Neural cell (in vitro differentiated cells): ENCODE measurements around the gene SHTN1. TPM values are rescaled to one million over a fixed set of nuclear protein-coding genes. Genes with fewer than 3 reads are reported as not detected.

Experiments used
- H2AFZ ChIP-seq: fragments of 200-600, 300-800 bp; sonication (generic), shearing (Covaris generic); 2 replicates; pipeline ENCODE4 v1.6.0; 2014; ENCODE audit warnings: low read depth, mild to moderate bottlenecking, antibody characterized with exemption, low read length, moderate library complexity
- H3F3A ChIP-seq: fragments of 200-600 bp; shearing (Covaris generic); 2 replicates; pipeline ENCODE4 v1.6.1; 2016; ENCODE audit warnings: mild to moderate bottlenecking, moderate library complexity, mixed read lengths, antibody characterized with exemption, low read length; ENCODE audit not compliant: insufficient read depth, poor library complexity, severe bottlenecking
- H3K27ac ChIP-seq: fragments of 200-600, 300-800 bp; sonication (generic), shearing (Covaris generic); 2 replicates; pipeline ENCODE4 v1.5.1; 2014; ENCODE audit warnings: mild to moderate bottlenecking, low read length, moderate library complexity
- H3K27me3 ChIP-seq: fragments of 300-800, 200-600 bp; sonication (generic), shearing (Covaris generic); 2 replicates; pipeline ENCODE4 v1.6.0; 2014; ENCODE audit warnings: mild to moderate bottlenecking, low read depth, low read length, moderate library complexity; ENCODE audit not compliant: insufficient read depth
- H3K36me3 ChIP-seq: fragments of 300-800, 200-600 bp; sonication (generic), shearing (Covaris generic); 2 replicates; pipeline ENCODE4 v1.5.1; 2014; ENCODE audit warnings: mild to moderate bottlenecking, antibody characterized with exemption, low read length, moderate library complexity; ENCODE audit not compliant: insufficient read depth
- H3K4me2 ChIP-seq: fragments of 300-800, 200-600 bp; sonication (generic), shearing (Covaris generic); 2 replicates; pipeline ENCODE4 v1.6.0; 2014; ENCODE audit warnings: mild to moderate bottlenecking, low read length
- H3K4me3 ChIP-seq: fragments of 300-800, 200-600 bp; sonication (generic), shearing (Covaris generic); 2 replicates; pipeline ENCODE4 v1.5.1; 2014; ENCODE audit warnings: mild to moderate bottlenecking, low read length, moderate library complexity
- H3K79me2 ChIP-seq: fragments of 200-600 bp; shearing (Covaris generic); replicated peaks from 2 replicates; pipeline ENCODE4 v1.6.0; 2014; ENCODE audit warnings: mild to moderate bottlenecking, low read length, moderate library complexity; ENCODE audit not compliant: insufficient read depth
- H3K9ac ChIP-seq: fragments of 300-800, 200-600 bp; sonication (generic), shearing (Covaris generic); 2 replicates; pipeline ENCODE4 v1.6.1; 2016; ENCODE audit warnings: mild to moderate bottlenecking, low read length, mixed read lengths
- H3K9me2 ChIP-seq: fragments of 200-600 bp; shearing (Covaris generic); 2 replicates; pipeline ENCODE4 v1.6.1; 2016; ENCODE audit warnings: mild to moderate bottlenecking, low read length, mixed read lengths; ENCODE audit not compliant: insufficient read depth
- H3K9me3 ChIP-seq: fragments of 200-600, 300-800 bp; sonication (generic), shearing (Covaris generic); 2 replicates; pipeline ENCODE4 v1.6.1; 2016; ENCODE audit warnings: mild to moderate bottlenecking, mixed run types, low read length, moderate library complexity, mixed read lengths
- H4K20me1 ChIP-seq: fragments of 200-600 bp; shearing (Covaris generic); 2 replicates; pipeline ENCODE4 v1.6.1; 2016; ENCODE audit warnings: mild to moderate bottlenecking, mixed run types; ENCODE audit not compliant: insufficient read depth
- CTCF ChIP-seq: fragments of 450-650 bp; IDR thresholded peaks from 2 replicates; pipeline ENCODE4 v1.5.1; 2014; ENCODE audit warnings: antibody characterized with exemption, mild to moderate bottlenecking, moderate library complexity; ENCODE audit not compliant: poor library complexity, severe bottlenecking
- EP300 ChIP-seq: fragments of 450-650 bp; conservative IDR thresholded peaks from 2 replicates; pipeline ENCODE4 v1.6.1; 2014; ENCODE audit warnings: antibody characterized with exemption, mild to moderate bottlenecking, moderate library complexity; ENCODE audit not compliant: poor library complexity, severe bottlenecking
- EZH2 ChIP-seq: fragments of 200-600, 300-800 bp; shearing (Covaris generic), sonication (generic); IDR thresholded peaks from 2 replicates; pipeline ENCODE4 v1.6.1; 2014; ENCODE audit warnings: antibody characterized with exemption, low read length, borderline replicate concordance, mild to moderate bottlenecking; ENCODE audit not compliant: insufficient read depth, poor library complexity, severe bottlenecking
- MXI1 ChIP-seq: fragments of 450-650 bp; conservative IDR thresholded peaks from 2 replicates; pipeline ENCODE4 v1.6.1; 2014; ENCODE audit warnings: antibody characterized with exemption, mild to moderate bottlenecking; ENCODE audit not compliant: poor library complexity, severe bottlenecking
- POLR2AphosphoS5 ChIP-seq: IDR thresholded peaks from 2 replicates; pipeline ENCODE4 v1.6.1; 2012
- RAD21 ChIP-seq: fragments of 450-650 bp; conservative IDR thresholded peaks from 2 replicates; pipeline ENCODE4 v1.6.1; 2014; ENCODE audit warnings: antibody characterized with exemption, mild to moderate bottlenecking, moderate library complexity
- SMC3 ChIP-seq: fragments of 450-650 bp; conservative IDR thresholded peaks from 2 replicates; pipeline ENCODE4 v1.6.1; 2014; ENCODE audit warnings: antibody characterized with exemption, mild to moderate bottlenecking, moderate library complexity; ENCODE audit not compliant: poor library complexity
- TAF1 ChIP-seq: IDR thresholded peaks from 2 replicates; pipeline ENCODE4 v1.6.1; 2012; ENCODE audit warnings: low read depth
- polyA plus RNA-seq: library from polyadenylated mRNA; depleted of rRNA; stranded (reverse); fragments of >200 nt; gene quantifications from 2 replicates; pipeline ENCODE4 v1.2.3, GENCODE V29; 2014
- TF ChIP-seq, protein P1 (sequence below): IDR thresholded peaks from 2 replicates; pipeline ENCODE4 v1.6.1; 2012; ENCODE audit warnings: borderline replicate concordance

The SHTN1 gene
- polyA plus RNA-seq, 1 donor from 2014 or later = 55.8 TPM

DNA sequence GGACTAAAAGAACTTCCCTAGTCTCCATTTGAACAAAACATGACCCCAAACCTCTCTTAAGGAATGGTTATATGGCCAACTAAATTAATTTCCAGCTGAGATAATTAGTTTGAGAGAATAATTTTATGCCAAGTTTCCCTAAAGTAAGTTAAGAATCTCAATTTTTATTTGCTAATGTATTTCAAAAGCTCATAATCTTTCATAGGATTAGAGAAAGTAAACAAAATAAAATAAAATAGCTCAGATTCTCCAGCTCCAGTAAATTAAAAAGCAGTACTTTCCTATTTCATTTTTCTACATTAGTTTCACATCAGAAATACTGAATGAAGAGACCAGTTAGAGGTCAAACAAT, 111.3 kb downstream of the SHTN1 start:
- Histone ChIP-seq H3K27ac (no peak overlapping the region), H3K27me3 (no peaks in the 10 kb centered on the region), H3K4me3 (no peak overlapping the region), H4K20me1 (no peaks in the 10 kb centered on the region), H3K9ac (no peak overlapping the region), H3K9me3 (no peaks in the 10 kb centered on the region), H3K79me2 (no peaks in the 10 kb centered on the region), H3K4me2 (no peak overlapping the region), H3K36me3 (peaks cover 4% of the 10 kb centered on the region), H3K9me2 (no peaks in the 10 kb centered on the region), H2AFZ (no peak overlapping the region), H3F3A (no peaks in the 10 kb centered on the region)
- TF ChIP-seq CTCF (no peak), POLR2AphosphoS5 (no peak), TAF1 (no peak), RAD21 (no peak), SMC3 (no peak), EP300 (no peak), MXI1 (no peak), EZH2 (no peak)
- TF ChIP-seq, protein P1, sequence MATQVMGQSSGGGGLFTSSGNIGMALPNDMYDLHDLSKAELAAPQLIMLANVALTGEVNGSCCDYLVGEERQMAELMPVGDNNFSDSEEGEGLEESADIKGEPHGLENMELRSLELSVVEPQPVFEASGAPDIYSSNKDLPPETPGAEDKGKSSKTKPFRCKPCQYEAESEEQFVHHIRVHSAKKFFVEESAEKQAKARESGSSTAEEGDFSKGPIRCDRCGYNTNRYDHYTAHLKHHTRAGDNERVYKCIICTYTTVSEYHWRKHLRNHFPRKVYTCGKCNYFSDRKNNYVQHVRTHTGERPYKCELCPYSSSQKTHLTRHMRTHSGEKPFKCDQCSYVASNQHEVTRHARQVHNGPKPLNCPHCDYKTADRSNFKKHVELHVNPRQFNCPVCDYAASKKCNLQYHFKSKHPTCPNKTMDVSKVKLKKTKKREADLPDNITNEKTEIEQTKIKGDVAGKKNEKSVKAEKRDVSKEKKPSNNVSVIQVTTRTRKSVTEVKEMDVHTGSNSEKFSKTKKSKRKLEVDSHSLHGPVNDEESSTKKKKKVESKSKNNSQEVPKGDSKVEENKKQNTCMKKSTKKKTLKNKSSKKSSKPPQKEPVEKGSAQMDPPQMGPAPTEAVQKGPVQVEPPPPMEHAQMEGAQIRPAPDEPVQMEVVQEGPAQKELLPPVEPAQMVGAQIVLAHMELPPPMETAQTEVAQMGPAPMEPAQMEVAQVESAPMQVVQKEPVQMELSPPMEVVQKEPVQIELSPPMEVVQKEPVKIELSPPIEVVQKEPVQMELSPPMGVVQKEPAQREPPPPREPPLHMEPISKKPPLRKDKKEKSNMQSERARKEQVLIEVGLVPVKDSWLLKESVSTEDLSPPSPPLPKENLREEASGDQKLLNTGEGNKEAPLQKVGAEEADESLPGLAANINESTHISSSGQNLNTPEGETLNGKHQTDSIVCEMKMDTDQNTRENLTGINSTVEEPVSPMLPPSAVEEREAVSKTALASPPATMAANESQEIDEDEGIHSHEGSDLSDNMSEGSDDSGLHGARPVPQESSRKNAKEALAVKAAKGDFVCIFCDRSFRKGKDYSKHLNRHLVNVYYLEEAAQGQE = no peak

- no peak overlapping the region for H3K4me2 ChIP-seq
- TF ChIP-seq, protein P1 = no peak
- TF ChIP-seq TAF1 (no peak), EP300 (no peak)
Observed at GRCh38 chr10:116892907-116893685, 111.9 kb downstream of the SHTN1 start.

More at GRCh38 chr10:116892907-116893685, 111.9 kb downstream of the SHTN1 start:
- H2AFZ ChIP-seq = no peak overlapping the region
- H3K9ac ChIP-seq = no peak overlapping the region
- no peaks in the 10 kb centered on the region for H3K79me2 ChIP-seq
- H3F3A ChIP-seq = no peaks in the 10 kb centered on the region
- H3K27ac ChIP-seq = no peak overlapping the region
- H3K36me3 ChIP-seq = no peaks in the 10 kb centered on the region
- no peaks in the 10 kb centered on the region for H3K9me2 ChIP-seq
- no peaks in the 10 kb centered on the region for H4K20me1 ChIP-seq
- H3K4me3 ChIP-seq = no peak overlapping the region
- H3K9me3 ChIP-seq = no peaks in the 10 kb centered on the region
- no peaks in the 10 kb centered on the region for H3K27me3 ChIP-seq
